NCI-H460 (cell line): ENCODE data around the gene PLA2R1. TPM values are rescaled to one million over a fixed set of nuclear protein-coding genes. Genes with fewer than 3 reads are reported as not detected.

Experiments
- DNase-seq: peaks from one replicate; pipeline ENCODE4 v3.0.0-alpha.2; 2016; ENCODE audit warnings: low read depth; ENCODE audit errors: extremely low read depth
- polyA plus RNA-seq: library from polyadenylated mRNA; depleted of rRNA; stranded (reverse); fragments of >200 nt; gene quantifications from 2 replicates; pipeline ENCODE4 v1.2.3, GENCODE V29; 2014; cell fraction: nucleus; rRNA removed
- total RNA-seq: library from RNA; depleted of rRNA; stranded (reverse); fragments of >200 nt; shearing (Covaris generic); gene quantifications from 2 replicates; pipeline ENCODE4 v1.2.3, GENCODE V29; 2014; rRNA removed

Gene PLA2R1
- 20.2 and 22.8 TPM in 2 replicates for total RNA-seq
- polyA plus RNA-seq, result 17.4 and 26.6 TPM in 2 replicates

GRCh38 chr2:160062292-160063005 lies at the start of gene PLA2R1:
TSS of gene PLA2R1 (minus strand) at chr2:160062615. CDS start at chr2:160062403, 212 bp downstream.
- DNase-seq, result peak; percentile 53

DNA sequence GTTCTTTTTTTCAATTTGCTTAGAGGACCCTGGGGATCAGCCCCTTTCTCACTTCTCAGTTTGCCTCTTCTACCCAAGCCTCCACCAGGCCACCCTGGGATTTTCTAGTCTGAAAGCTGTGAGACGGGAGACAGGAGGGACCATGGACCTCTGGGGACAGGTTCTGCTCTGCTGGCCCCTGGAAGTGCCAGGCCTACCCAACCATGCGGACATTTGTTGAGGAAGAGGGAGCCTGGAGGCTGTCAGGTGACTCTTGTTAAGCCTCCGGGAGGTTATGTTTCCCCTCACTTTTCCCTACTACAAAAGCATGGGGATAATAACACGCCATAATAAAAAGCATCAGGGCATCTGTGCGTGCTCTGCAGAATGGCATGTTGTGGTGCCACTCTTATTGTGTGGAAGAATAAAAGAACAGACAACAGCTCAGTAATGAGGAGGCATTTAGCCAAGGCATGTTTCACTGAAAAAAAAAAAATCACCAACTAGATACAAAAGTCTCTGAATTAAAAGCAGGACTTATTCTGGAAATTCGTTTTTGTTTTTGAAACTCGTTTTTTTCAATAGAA lies 48.3 kb upstream of the PLA2R1 start:
- no peak for DNase-seq

DNA sequence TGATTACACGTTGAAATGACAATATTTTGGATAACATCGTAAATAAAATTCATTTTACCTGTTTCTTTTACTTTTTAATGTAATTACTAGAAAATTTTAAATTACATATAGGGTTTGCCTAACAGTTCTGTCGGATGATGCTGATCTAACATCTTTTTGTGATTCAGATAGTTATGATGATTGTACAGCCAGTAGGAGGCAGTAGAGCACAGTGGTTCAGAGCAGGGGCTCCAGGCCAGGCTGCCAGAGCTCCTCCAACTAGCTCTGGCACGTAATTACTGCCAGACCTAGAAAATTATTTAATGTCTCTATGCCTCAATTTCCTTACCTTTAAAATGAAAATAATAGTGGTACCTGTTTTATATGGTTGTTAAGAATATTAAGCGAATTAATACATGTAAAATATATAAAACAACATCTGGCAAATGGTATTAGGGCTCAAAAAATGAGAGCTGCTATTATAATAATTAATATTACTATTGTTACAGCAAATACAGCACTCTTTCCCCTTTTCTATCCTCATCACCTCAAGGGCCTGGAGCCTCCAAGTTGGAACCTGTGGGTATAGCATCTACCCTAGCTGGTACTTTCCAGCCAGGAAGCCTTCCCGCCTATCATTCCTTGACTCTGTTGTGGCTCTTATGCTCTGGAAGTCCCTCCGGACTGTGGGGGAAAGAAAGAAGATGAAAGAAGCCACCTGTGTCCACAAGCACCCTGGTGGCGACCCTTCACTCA lies 47.7 kb upstream of the PLA2R1 start:
- DNase-seq, result peak; percentile 79

DNA sequence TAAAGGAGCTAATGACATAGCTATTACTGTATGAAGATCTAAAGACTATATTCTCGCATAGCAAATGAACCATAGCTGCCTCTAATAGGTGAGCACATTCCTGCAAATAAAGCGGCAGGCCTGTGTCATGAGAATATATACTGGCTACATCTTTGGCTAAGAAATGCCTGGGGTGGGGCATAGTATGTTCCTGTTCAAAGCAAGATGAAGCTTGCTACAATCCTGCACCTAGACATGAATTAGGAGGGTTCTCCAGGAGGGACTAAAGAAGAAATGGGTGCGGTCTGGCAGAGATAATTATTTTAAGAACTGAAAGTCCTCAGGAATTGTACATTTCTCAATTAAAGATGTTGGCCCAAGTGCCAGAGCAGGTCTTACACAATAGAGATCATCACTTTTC lies 46.8 kb upstream of the PLA2R1 start:
- DNase-seq, result no peak

- DNase-seq, result no peak
Observed at GRCh38 chr2:160108646-160109045, 46.2 kb upstream of the PLA2R1 start.

- no peak for DNase-seq
Observed at GRCh38 chr2:160105366-160105765, 43.0 kb upstream of the PLA2R1 start.

DNA sequence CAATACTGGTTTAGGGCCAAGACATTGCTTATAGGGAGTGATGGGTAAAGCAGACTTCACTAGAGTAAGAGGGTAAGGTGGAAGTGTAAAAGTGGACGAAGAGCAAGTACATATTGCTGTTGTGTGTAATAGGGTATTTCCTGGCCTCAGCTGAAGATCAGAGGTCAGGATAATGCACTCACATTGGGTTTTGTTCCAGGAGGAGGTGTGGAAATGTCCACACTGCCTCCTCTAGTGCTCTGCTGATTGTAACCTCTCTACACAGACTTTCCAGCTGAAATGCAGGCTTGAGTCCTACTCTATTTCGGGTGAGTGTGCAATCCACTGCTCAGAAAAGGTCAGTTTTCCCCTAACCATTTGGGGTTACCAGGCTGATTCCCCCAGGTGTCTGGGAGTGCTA lies 41.7 kb upstream of the PLA2R1 start:
- no peak for DNase-seq

DNA sequence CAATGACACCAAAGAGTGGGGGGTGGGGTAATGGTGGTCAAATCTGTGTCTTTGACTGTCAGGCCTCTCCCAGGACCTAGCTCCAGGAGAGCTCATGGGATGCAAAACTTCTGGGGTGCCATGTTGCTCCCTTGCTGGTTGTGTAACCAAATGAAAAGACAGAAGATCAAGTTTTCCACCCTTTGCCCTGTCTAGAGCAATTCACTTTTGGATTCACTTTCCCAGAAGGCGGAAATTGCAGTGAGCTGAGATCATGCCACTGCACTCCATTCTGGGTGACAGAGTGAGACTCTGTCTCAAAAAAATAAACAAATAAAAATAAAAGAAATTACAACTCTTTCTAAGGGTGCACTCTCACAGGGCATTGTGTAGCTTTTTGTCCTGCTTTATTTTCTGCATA lies 34.9 kb upstream of the PLA2R1 start:
- no peak for DNase-seq

DNA sequence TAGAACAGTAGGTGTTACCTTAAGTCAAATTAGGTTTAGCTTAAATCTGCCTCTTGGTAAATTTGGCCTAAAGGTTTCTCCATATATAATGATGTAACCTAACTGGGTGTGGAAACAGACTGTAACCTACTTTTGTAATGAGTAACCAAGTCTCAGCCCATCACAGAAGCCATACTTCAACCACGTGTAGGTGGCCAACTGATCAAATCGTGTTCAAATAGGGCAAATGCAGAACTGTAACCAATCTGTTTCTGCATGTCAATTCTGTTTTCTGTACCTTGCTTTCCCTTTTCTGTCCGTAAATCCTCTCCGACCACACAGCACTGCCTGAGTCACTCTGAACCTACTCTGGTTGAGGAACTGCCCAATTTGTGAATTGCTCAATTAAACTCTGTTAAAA lies 34.0 kb upstream of the PLA2R1 start:
- no peak for DNase-seq

- no peak for DNase-seq
Observed at GRCh38 chr2:160092445-160092844, 30.0 kb upstream of the PLA2R1 start.

DNA sequence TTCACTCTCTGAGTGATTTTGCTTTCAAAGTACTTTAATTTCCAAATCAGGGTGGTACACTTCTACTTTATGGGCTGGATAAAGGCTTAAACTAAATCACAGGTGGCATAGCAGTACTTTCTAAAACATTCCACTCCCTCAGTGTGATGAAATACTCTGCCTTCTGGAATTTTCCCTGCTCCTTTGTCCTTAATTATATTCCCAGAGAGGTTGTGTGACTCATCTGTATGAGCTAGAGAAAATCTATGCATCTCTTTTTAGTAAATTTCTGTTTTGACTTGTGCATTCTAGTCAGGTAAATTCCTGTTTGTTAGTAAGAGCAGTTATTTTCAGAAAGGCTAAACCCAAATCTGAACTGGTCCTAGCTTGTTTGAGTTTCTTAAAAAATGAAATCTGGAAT lies 29.0 kb upstream of the PLA2R1 start:
- DNase-seq, result no peak

GRCh38 chr2:160087854-160088745 lies 25.7 kb upstream of the PLA2R1 start:
- peak; percentile 45 for DNase-seq

- DNase-seq, result no peak
Observed at GRCh38 chr2:160085662-160086061, 23.2 kb upstream of the PLA2R1 start.

DNA sequence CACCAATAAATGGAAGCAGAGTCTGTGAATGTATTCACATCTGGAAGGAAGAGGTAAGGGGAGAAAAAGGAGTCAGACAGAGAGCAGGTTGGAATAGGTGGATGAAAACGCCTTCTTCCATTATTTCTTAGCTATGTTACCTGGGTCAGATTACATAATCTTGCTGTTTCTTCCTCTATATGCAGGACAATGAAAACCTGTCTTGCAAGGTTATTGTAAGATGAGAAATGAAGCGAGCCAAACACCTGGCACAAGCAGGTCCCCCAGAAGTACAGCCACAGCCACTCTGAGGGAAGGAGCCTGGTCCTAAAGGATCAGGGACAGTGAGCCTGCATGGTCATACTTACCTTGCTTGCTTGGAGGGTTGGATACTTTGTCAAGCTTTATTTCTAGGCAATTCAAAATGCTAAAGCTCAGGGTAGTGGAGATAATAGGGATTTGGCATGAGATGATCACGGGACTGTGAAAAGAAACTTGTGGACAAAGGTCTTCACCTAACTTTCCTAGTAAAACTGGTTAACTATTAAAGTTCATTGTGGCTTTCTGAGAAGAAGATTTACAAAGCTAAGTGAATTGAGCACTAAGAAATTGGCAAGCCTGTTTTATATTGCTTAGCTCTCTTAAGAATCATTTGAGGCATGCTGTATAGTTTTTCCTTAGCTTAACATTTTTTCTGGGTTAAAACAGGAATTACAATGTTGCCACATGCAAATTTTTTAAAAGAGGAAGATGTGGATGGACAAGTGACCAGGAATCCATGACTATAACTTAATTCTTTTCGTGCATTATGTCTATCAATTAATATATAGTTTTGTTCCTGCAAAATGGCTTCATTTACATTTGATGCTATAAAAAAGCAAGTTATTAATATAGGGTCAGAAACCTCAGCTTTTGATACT lies 15.7 kb upstream of the PLA2R1 start:
- no peak for DNase-seq

- no peak for DNase-seq
Observed at GRCh38 chr2:160076914-160077313, 14.5 kb upstream of the PLA2R1 start.

- DNase-seq, result no peak
Observed at GRCh38 chr2:160076241-160076640, 13.8 kb upstream of the PLA2R1 start.

DNA sequence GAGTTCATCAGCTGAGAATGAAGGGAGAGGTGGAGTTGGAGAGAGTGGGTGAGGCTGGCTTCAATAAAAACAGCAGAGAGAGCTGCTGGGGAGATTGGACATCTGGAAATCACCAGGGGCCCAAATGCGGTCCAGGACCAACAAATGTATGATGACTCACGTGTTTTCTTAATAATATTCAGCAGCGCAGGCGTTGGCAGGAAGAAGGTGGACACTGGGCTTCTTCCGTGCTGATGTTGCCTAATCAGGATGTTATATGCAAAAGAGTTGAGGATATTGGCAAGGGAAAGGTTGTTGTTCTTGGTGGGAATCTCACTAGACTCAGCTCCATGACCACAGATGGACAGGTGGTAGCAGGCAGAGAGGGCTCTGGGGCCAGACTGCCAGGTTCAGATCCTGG lies 12.8 kb upstream of the PLA2R1 start:
- DNase-seq, result no peak

GRCh38 chr2:160073284-160073888 lies 11.0 kb upstream of the PLA2R1 start:
- DNase-seq, result no peak

DNA sequence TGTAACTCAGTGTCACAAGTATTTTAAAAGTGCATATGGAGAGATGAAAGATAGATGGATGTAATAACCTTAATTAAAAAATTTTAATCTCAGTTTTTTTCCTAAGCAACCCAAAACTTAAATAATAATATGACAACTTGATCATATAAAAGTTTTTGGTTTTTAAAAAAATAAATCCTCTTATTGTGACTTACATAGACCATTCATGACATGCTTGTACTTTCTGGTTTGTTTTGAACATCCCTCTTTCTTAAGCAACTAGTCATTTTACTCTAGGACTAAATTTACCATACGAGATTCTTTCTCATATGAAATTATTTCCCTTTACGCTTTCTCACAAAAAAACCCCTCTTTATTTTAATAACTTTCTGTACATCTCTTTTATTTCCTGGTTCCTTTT lies 6.5 kb upstream of the PLA2R1 start:
- DNase-seq, result no peak
